ENCODE results near the gene DNAAF1.

DNA sequence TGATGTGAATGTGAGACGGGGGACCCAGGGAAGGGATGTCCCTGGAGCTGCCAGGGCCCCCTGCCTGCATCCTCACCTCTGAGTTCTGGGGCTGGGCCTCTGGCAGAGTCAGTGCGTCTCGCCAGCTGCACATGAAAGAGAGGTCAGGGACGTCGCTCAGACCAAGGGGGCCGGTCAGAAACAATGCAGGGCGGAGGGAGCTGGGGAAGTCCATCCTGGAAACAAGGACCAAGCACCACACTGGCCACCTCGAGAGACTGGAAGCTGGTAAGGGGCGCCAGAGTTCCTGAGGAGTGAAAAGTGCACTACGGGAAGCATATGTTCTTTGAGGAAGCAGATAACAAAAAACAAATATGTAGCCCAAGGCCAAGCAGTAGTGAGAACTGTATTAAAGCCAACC, 39.7 kb downstream of the DNAAF1 start:
- TF ChIP-seq CTCF (optimal IDR thresholded peaks at IDR 0.05 in 1 of 3, IDR thresholded peaks at IDR 0.05 in 1 of 3, conservative IDR thresholded peaks at IDR 0.05 in 1 of 3; ENCODE audit: extremely low read depth in 1 of 3, insufficient read depth in 2 of 3, low read length in 3 of 3): no peak
- TF ChIP-seq EZH2 (IDR thresholded peaks at IDR 0.05; ENCODE audit: low read length): no peak

Measured in keratinocyte (primary cell).